Retinal pigment epithelial cell (primary cell): ENCODE data around the gene P2RX5.

Experiments
- DNase-seq: peaks from one replicate; pipeline ENCODE4 v3.0.0-alpha.2; 2010; ENCODE audit warnings: low read depth
- H3K4me3 ChIP-seq: 2 replicates; pipeline ENCODE4 v1.5.1; 2011; ENCODE audit warnings: mild to moderate bottlenecking, low read length, control low read depth, moderate library complexity
- TF ChIP-seq, protein P1 (sequence below): conservative IDR thresholded peaks from 2 replicates; pipeline ENCODE4 v1.5.1; 2011; ENCODE audit warnings: low read depth, low read length, control low read depth, inconsistent platforms

P2RX5 gene

DNA sequence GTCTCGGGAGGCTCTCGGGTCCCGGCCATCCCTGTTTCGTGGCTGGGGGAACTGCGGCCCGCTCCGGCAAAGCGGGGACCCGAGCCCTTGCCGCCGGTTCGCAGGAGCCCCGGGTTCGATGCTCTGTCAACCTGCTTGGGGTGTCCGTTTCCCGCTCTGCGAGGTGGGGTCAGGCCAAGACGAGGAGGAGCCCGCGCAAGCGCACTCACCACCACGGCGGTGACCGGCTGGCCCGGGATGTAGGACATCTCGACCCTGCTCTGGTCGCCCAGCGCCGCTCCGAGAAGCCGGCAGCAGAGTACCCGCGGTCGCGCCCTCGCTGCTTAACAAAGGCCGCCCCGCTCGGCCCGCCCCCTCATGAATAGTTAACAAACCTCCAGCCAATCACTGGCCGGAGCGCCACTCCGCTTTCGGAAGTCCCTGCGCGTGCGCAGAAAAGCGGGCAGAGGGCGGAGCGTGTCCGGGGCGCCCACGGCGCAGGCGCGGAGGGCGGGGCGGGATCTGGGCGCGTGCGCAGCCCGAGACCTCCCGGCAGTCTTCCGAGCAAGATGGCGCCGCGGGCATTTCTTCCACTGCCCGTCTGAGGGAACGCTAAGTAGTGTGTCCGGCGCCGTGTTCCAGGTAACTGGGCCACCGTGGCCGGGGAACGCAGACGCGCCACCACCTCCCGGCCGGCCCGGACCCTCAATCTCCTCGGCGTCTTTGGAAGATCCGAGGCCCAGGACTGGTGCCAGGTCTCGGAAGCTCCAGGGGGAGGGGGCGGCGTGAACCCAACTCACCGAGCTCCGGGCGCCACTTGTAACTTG, 27.5 kb downstream of the P2RX5 start, which contains the start of the genes EMC6 and TAX1BP3:
Gene EMC6 (plus strand): TSS at position 534 of the 806 bp plus-strand sequence. CDS start 335 bp downstream, outside the sequence.
Gene TAX1BP3 (minus strand): TSS at position 300 of the 806 bp plus-strand sequence. CDS start 52 bp downstream, at position 248.
- TF ChIP-seq, protein P1, sequence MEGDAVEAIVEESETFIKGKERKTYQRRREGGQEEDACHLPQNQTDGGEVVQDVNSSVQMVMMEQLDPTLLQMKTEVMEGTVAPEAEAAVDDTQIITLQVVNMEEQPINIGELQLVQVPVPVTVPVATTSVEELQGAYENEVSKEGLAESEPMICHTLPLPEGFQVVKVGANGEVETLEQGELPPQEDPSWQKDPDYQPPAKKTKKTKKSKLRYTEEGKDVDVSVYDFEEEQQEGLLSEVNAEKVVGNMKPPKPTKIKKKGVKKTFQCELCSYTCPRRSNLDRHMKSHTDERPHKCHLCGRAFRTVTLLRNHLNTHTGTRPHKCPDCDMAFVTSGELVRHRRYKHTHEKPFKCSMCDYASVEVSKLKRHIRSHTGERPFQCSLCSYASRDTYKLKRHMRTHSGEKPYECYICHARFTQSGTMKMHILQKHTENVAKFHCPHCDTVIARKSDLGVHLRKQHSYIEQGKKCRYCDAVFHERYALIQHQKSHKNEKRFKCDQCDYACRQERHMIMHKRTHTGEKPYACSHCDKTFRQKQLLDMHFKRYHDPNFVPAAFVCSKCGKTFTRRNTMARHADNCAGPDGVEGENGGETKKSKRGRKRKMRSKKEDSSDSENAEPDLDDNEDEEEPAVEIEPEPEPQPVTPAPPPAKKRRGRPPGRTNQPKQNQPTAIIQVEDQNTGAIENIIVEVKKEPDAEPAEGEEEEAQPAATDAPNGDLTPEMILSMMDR = no peak
- peak; percentile 80 for DNase-seq
- peak within 1 kb of the TSS; percentile 94 for H3K4me3 ChIP-seq

DNA sequence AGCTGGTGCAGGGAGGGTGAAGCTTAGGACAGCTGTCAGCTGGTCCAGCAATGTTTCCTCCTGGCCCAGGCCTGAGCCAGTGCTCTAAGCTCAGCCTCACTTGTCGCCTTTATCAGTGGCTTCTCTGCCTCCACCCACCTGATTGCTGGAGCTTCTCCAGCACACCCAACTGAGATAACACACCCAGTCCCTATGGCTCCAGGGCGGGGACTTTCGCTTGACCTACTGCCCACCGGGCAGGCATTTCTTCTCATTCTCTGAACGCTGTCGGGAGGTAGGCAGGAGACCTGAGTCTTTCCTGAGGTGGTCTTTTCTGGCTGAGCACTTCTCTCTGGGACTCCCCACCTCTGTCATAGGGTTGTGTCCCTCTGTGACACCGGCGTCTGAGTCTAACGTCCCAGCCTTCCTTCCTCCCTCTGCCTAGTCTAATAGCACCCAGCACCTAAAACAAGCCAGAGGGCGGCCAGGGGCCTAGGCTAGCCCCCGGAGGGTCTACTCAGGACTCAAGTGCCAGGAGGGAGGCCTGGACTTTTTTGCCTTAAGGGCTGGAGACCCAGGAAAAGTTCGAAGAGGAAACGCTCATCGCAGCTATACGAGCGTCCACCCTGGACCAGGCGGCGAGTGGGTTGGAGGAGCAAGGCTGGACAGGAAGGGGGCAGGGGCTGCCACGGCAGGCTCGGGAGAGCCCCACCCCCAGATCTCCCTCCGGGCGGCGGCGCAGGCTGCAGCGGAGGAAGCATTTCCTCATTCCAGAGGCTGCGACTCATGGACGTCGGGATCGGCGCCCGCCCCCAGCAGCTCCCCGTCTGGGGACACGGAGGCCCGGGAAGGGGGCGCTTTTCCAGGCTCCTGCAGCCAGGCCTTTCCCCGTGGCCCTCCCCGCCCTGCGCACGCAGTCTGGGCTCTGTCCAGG, 28.3 kb downstream of the P2RX5 start:
- peak; percentile 55 for DNase-seq
- peak overlapping the region; percentile 91 for H3K4me3 ChIP-seq
- TF ChIP-seq, protein P1 = no peak

DNA sequence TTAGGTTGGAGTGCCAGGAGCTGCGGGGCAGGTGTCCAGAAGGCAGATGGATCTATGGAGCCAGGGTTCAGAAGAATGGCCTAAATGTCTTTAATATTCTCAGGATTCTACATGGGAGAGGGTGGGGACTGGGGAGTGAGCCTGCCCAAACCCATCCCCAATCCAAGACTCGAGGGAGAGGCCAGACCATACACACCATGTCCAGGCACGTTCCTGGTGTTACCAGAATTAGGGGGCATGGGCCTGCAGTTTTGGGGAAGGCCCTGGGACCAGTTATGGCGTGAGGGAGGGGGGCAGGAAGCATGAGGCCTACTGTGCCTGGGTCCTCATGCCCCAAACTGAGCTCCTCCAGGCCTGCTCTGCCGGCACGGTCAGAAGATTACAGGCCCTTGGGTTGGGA, 29.4 kb downstream of the P2RX5 start:
- peak overlapping the region; percentile 26 for H3K4me3 ChIP-seq
- DNase-seq = no peak
- TF ChIP-seq, protein P1 = no peak

GRCh38 chr17:3665834-3666233, 30.1 kb downstream of the P2RX5 start:
- H3K4me3 ChIP-seq = no peak overlapping the region
- TF ChIP-seq, protein P1 = no peak
- no peak for DNase-seq

DNA sequence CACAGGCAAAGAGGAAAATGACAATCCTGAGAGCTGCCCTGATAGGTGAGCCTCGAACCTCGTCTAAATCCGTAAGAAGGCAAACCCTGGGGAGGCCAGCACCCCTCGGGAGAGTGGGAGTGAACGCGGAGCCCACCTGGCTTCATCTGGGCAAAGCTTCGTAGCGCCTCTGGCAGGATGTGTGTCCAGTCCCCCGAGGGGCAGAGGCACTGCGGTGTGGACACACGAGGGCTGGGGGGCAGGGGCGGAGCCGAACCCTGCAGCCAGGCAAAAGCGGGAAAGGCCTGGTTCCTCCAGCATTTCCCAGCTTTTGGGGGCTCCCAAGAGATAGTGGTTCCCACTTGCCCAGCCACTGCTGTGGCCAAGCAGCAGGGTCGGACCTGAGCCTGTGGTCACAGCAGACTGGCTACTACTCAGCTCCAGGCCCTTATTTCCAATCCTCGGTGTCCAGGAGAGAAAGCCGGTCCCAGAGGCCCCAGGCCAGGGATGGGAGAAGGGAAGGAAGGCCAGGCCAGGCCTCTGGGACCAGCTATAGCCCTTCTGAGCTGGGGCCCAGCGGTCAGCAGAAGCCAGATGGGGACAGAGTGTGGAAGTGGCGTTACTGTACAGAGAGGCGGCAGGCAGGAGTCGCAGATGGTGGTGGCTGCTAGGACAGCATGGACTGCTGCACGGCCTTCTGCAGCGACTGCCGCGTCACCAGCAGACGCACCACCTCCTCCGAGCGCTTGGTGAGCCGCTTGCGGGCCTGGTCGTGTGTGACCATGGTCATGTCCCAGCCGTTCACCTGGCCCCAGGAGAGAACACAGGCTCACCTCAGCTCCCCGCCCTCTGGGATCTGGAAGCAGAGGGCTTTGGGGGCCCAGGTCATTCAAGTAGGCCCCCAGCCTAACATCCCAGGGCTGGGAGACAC, 32.6 kb downstream of the P2RX5 start:
- DNase-seq = no peak
- TF ChIP-seq, protein P1 = no peak
- no peak overlapping the region for H3K4me3 ChIP-seq

DNA sequence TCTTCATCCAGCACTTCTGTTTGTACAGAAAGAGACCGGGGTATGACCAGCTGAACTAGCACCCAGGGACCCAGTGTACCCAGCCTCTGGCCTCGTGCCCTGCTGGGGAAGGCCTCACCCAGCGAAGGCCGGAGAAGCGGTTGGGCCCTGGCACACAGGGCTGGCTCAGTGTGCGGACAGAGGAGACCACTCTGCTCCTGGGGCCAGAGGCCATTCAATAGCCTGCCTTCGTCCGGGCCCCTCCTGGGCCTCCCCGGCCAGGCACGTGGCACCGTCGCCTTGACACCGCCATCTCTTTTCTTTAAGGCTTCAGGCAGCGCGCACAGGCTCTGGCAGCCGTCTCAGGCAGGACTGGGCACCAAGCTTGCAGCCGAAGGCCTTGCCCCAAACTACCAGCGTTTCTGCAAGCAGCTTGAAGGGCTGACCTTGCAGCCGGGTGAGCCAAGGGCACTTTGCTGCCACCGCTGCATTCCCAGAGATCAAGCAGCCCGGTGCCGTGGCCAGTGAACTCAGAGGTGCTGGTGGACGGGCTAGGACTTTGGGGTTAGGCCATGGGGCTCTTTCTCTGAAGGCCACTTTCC, 35.6 kb downstream of the P2RX5 start:
- no peak for DNase-seq
- no peak overlapping the region for H3K4me3 ChIP-seq
- TF ChIP-seq, protein P1 = no peak
